IPS DF 6.9 (cell line): ENCODE data around the gene DYRK1A.

Experiments used
- DNase-seq: peaks from one replicate; pipeline ENCODE4 v3.0.0-alpha.2; 2013; ENCODE audit warnings: low read depth, low spot score
- H3K27ac ChIP-seq: one replicate; pipeline ENCODE4 v1.5.1; 2013; ENCODE audit warnings: low read length, control low read depth
- H3K27me3 ChIP-seq: 2 replicates; pipeline ENCODE4 v1.6.1; 2013; ENCODE audit warnings: mild to moderate bottlenecking, low read length; ENCODE audit not compliant: control insufficient read depth, insufficient read depth
- H3K36me3 ChIP-seq: 2 replicates; pipeline ENCODE4 v1.6.1; 2013; ENCODE audit warnings: low read length; ENCODE audit not compliant: control insufficient read depth, insufficient read depth
- H3K4me1 ChIP-seq: 2 replicates; pipeline ENCODE4 v1.6.1; 2013; ENCODE audit warnings: low read length; ENCODE audit not compliant: control insufficient read depth, insufficient read depth
- H3K4me3 ChIP-seq: 2 replicates; pipeline ENCODE4 v1.5.1; 2013; ENCODE audit warnings: mild to moderate bottlenecking, low read length
- H3K9me3 ChIP-seq: 2 replicates; pipeline ENCODE4 v1.6.1; 2013; ENCODE audit warnings: low read length, inconsistent platforms; ENCODE audit not compliant: control insufficient read depth, insufficient read depth
- WGBS: extraction: QIAGEN DNeasy Blood & Tissue Kit; methylation state at CpG from one replicate; pipeline ENCODE4 v1.1.7; 2013; ENCODE audit warnings: mixed read lengths, missing lambda C conversion rate; ENCODE audit not compliant: insufficient read length, insufficient coverage; 5-methylcytosine and 5-hydroxymethylcytosine counted together

Gene DYRK1A

DNA sequence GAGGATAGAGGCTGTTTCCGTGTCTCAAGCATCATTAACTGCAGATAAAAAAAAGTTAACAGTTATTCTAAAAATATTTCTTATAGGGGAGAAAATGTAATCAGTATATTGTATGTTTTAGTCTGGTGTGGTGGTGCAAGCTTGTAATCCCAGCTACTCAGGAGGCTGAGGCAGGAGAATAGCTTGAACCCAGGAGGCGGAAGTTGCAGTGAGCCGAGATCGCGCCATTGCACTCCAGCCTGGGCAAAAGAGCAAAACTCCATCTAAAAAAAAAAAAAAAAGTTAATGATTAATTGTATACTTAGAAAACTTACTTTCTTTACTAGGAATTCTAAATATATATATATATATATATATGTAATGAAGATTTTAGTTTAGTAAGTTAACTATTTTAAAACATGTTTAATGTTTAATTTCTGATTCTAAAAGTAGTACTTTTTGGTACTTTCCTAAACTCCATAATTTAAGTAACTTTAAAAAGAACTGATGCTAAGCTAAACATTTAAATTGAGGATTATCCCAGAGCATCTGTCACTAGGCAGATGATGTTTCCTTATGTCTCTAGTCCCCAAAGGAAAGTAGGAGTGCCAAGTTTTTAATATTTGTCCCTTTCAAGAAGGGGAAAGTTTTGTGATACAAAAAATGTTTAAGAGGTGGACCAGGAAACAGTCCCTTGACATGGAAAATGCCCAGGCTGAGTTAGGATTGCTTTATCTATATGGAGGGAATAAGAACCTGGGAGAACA lies 66.3 kb downstream of the DYRK1A start:
- Histone ChIP-seq H3K9me3 (no peaks in the 10 kb centered on the region), H3K27me3 (no peaks in the 10 kb centered on the region), H3K4me3 (no peak overlapping the region), H3K36me3 (no peaks in the 10 kb centered on the region), H3K27ac (no peak overlapping the region), H3K4me1 (peaks cover 5% of the 10 kb centered on the region; the same call in 1 of the 2 replicates)
- WGBS, result no CpG with 5 or more reads among the region's 5 CpGs
- no peak for DNase-seq

DNA sequence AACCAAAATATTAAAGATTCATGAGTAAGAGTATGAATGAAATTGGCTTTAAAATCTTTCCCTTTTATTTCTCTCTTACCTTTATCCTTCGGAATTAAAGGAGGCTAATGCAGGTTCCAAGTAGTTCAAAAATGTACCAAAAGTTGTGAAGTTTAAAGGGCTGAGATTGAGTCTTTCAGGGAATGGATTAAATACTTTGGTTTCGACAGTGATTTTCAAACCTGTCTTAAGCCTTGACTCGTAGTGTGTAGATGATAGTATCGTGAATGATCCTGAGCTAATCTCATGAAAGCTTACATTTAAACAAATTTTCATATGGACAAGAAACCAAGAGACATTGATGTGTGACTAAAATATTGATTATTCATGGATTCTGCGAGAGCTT lies 66.9 kb downstream of the DYRK1A start:
- Histone ChIP-seq H3K4me1 (peaks cover 5% of the 10 kb centered on the region; the same call in 1 of the 2 replicates), H3K4me3 (no peak overlapping the region), H3K36me3 (no peaks in the 10 kb centered on the region), H3K27ac (no peak overlapping the region), H3K9me3 (no peaks in the 10 kb centered on the region), H3K27me3 (no peaks in the 10 kb centered on the region)
- WGBS, result no CpG with 5 or more reads among the region's 5 CpGs
- no peak for DNase-seq

DNA sequence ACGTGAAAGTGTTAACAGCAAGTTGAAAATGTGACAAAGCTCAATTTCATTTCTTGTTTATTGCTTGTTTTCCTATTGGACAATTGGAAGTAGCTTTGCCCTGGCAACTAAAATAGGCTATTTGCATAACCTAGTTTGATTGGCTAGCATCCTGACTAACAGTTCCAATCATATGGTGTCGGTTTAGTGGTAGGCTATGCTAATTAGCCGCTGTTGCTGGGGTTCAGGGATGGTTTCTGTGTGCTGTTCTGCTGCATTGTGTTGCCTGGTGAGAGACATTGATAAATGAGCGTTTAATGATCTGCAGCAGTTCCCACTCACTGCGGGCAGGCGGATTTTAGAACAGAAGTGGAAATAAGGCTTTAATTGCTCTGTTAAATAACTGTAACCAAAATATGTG lies 68.5 kb downstream of the DYRK1A start:
- DNase-seq, result peak; percentile 64
- Histone ChIP-seq H3K36me3 (no peaks in the 10 kb centered on the region), H3K4me1 (peaks cover 5% of the 10 kb centered on the region; the same call in 1 of the 2 replicates), H3K27ac (no peak overlapping the region), H3K9me3 (no peaks in the 10 kb centered on the region), H3K27me3 (no peaks in the 10 kb centered on the region), H3K4me3 (no peak overlapping the region)
- WGBS, result no CpG with 5 or more reads among the region's 6 CpGs

DNA sequence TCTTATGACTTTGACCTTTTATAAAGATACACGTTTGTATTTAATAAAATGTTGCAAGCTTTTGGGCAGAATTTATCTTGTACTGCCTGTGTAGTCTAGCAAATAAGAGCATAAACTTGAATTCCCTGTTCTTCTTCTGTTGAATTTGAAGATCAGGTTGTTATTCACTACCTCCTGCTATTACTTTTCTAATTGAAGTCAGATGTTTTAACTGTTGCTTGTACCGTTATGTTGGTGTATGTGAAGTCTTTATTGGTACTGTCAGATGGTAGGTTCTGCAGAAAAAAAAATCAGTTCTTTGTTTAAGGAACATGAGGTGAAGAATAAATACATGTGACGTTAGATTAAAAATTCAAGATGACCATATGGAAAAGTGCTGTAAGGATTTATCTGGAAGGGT lies 69.1 kb downstream of the DYRK1A start:
- no peaks in the 10 kb centered on the region for H3K27me3 ChIP-seq
- no CpG with 5 or more reads among the region's 3 CpGs for whole genome bisulfite sequencing
- H3K4me1 ChIP-seq, result peaks cover 4% of the 10 kb centered on the region; the same call in 1 of the 2 replicates
- no peak overlapping the region for H3K27ac ChIP-seq
- no peak for DNase-seq
- no peak overlapping the region for H3K4me3 ChIP-seq
- H3K9me3 ChIP-seq, result no peaks in the 10 kb centered on the region
- no peaks in the 10 kb centered on the region for H3K36me3 ChIP-seq

DNA sequence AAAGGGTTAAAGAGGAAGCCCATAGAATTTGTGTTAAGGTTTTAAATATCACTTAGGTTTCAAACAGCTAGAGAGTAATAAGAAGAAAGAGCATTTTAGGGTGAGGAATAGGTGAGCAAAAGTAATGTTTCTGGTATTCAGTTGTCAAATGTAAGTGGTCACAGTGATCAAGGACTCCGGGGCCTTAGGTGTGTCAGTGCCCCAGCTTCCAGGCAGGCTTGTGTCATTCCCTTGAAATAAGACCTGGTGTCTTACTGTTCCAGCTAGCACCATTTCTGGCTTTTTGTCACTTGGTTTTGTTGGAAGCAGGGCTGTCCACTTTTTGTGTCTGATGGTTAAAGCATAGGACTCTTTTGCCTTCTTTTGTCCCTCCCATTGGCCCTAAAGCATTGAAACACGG lies 69.6 kb downstream of the DYRK1A start:
- H3K36me3 ChIP-seq, result no peaks in the 10 kb centered on the region
- no peaks in the 10 kb centered on the region for H3K9me3 ChIP-seq
- no peak for DNase-seq
- H3K4me3 ChIP-seq, result no peak overlapping the region
- no CpG with 5 or more reads among the region's 2 CpGs for WGBS
- no peaks in the 10 kb centered on the region for H3K27me3 ChIP-seq
- H3K27ac ChIP-seq, result no peak overlapping the region
- H3K4me1 ChIP-seq, result peaks cover 3% of the 10 kb centered on the region; the same call in 1 of the 2 replicates

DNA sequence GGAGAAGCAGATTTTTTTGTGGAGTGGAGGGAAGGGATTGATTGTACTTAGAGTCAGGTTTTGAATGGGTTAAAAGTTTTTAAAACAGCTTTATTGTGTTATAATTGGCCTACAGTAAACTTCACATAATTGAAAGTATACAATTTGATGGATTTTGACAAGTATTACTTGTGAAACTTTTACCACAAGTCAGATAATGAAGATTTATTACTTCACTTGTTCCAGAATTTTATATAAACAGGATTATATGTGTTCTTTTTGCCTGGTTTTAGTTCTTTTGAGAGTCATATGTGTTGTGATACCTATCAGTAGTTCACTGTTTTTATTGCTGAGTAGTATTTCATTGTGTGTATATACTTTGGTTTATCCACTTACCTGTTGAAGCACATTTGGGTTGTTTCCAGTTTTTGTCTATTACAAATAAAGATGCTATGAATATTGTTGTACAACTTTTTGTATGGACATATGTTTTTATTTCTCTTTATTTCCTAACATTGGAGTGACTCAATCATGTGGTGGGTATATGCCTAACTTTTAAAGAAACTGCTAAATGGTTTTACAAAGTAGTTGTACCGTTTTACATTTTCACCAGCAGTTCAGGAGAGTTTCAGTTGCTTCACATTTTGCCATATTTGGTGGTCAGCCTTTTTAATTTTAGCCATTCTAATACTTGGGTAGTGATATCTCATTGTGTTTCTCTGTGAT lies 71.0 kb downstream of the DYRK1A start:
- H3K9me3 ChIP-seq, result no peaks in the 10 kb centered on the region
- no peaks in the 10 kb centered on the region for H3K4me1 ChIP-seq
- H3K27ac ChIP-seq, result no peak overlapping the region
- no peaks in the 10 kb centered on the region for H3K36me3 ChIP-seq
- H3K27me3 ChIP-seq, result no peaks in the 10 kb centered on the region
- no peak overlapping the region for H3K4me3 ChIP-seq
- no peak for DNase-seq
- no CpG with 5 or more reads among the region's 1 CpG for WGBS

DNA sequence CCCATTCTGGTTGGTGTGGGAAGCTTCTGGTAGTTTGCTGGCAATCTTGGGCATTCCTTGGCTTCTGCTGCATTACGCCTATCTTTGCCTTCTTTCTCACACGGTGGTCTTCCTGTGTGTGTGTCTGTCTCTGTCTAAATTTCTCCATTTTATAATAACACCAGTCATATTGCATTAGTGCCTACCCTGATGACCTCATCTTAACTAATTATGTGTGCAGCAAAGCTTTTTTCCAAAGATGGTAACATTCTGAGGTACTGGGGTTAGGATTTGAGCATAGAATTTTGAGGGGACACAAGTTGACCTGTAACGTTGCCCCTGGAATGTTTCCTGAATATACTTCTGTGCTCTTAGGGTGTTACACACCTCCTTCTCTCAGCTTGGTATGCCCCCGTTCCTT lies 77.1 kb downstream of the DYRK1A start:
- H3K9me3 ChIP-seq, result no peaks in the 10 kb centered on the region

DNA sequence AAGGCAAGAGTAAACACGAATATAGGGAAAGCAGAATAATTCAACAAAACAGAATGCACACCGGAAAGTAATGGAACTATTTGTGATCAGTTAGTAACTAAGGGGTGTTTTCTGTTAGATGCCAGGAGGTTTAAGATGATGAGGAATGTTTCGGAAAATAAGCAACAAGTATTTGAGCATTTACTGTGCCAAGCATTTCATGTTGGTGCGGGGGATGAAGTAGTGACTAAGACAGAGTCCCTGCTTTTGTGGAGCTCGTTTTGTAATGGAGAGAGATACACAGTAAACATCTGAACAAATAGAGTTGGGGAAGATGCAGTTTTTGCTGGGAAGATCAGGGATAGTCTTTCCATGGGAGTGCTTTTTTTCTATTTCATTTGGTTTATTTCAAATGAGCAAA lies 78.7 kb downstream of the DYRK1A start:
- Histone ChIP-seq H3K9me3 (no peaks in the 10 kb centered on the region), H3K4me3 (no peak overlapping the region), H3K36me3 (no peaks in the 10 kb centered on the region), H3K4me1 (peaks cover 3% of the 10 kb centered on the region), H3K27me3 (no peaks in the 10 kb centered on the region), H3K27ac (no peak overlapping the region)
- no peak for DNase-seq
- no CpG with 5 or more reads among the region's 5 CpGs for whole genome bisulfite sequencing

More for the DNA sequence above, 77.1 kb downstream of the DYRK1A start:
- Histone ChIP-seq H3K4me1 (peaks cover 1% of the 10 kb centered on the region), H3K27ac (no peak overlapping the region), H3K36me3 (no peaks in the 10 kb centered on the region), H3K4me3 (no peak overlapping the region), H3K27me3 (no peaks in the 10 kb centered on the region)
- no peak for DNase-seq
- no CpG with 5 or more reads among the region's 4 CpGs for WGBS

DNA sequence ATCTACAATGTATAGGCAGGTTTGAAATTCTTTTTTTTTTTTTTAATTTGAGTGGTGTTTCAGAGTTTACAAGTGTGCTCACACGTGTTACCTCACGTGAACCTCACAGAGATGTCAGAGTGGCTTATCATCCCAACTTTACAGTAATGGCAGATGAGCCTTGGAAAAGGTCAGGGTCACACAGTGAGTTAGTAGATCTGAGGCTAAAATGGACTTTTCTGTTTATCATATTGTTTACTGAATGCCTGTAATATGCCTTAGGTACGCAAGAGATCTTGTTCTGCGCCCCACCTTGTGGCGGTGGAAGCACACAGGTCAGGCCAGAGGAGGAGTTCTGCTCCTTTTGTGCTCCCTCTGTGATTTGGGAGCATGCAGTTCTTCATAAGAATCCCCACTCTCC lies 80.0 kb downstream of the DYRK1A start:
- Histone ChIP-seq H3K27me3 (no peaks in the 10 kb centered on the region), H3K9me3 (no peaks in the 10 kb centered on the region), H3K4me3 (no peak overlapping the region), H3K27ac (no peak overlapping the region), H3K36me3 (no peaks in the 10 kb centered on the region), H3K4me1 (peaks cover 5% of the 10 kb centered on the region)
- no CpG with 5 or more reads among the region's 5 CpGs for WGBS
- DNase-seq, result no peak

DNA sequence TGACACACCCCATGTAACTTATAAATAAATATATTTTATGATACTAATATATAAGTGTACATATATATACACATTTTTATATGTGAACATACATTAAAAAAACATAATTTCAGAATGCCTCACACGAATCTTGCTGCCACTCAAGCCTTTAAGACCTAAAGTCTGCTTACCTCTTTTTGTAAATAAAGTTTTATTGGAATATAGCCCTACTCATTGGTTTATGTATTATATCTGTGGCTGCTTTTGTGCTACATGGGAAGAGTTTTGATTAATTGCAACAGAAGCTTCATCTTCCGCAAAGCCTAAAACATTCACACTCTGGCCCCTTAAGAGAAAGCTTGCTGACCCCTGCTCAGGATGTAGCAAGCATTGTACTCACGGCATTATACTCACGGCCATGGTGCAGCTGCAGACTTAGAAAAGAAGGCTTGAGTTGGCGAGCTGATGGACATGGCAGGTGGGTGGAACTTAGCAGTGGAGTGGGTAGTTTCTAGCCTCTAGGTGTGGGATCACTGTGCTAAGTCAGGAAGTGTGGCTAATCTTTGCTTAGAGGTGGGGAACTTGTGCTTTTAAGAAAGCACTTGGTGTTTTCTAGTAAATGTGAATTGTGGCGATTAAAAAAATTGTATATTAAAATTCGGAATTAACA lies 80.8 kb downstream of the DYRK1A start:
- whole genome bisulfite sequencing, result 100% methylated on average over 2 of the region's 7 CpGs
- Histone ChIP-seq H3K4me3 (no peak overlapping the region), H3K27ac (no peak overlapping the region), H3K36me3 (no peaks in the 10 kb centered on the region), H3K4me1 (peaks cover 5% of the 10 kb centered on the region), H3K27me3 (no peaks in the 10 kb centered on the region), H3K9me3 (no peaks in the 10 kb centered on the region)
- DNase-seq, result no peak
